Endothelial cell of umbilical vein (primary cell): Measurements from ENCODE around the gene CASK. TPM values are rescaled to one million over a fixed set of nuclear protein-coding genes. Genes with fewer than 3 reads are reported as not detected.

Source experiments
- BruUV-seq: library from RNA; stranded (reverse); fragments of 400-500 nt; replicated peaks from 2 replicates; lab custom pipeline; 2021; lab: Mats Ljungman, UMichigan
- CTCF ChIA-PET: fragments of 300-600, 350-600 bp; sonication (Branson Sonifier 250); formaldehyde crosslinking; loops from one replicate; lab custom pipeline; 2021; ENCODE audit warnings: antibody characterized with exemption, inconsistent platforms; lab: Charles Lee
- POLR2A ChIA-PET: fragments of 300-600, 350-600 bp; sonication (Branson Sonifier 250); formaldehyde crosslinking; loops from one replicate; lab custom pipeline; 2021; ENCODE audit warnings: antibody characterized with exemption, inconsistent platforms; lab: Charles Lee
- DNase-seq: peaks from one replicate; pipeline ENCODE4 v3.0.0-alpha.2; 2011; ENCODE audit warnings: low read depth, low spot score
- FAIRE-seq: peaks from 2 replicates; lab custom pipeline; 2011; peaks lifted over from hg19 to GRCh38; lab: Jason Lieb, UNC
- H2AFZ ChIP-seq: 2 replicates; pipeline ENCODE4 v1.6.0; 2012; ENCODE audit warnings: low read depth, low read length, control low read depth, inconsistent platforms
- H3K27ac ChIP-seq: 2 replicates; pipeline ENCODE4 v1.5.1; 2011; ENCODE audit warnings: low read depth, mild to moderate bottlenecking, control low read depth, low read length, moderate library complexity; ENCODE audit not compliant: insufficient read depth
- H3K27me3 ChIP-seq, 2 experiments: 2 replicates each; pipeline versions ENCODE4 v1.6.0 to v1.6.1; 2011; ENCODE audit warnings: low read length in 2 of 2, mixed read lengths in 1 of 2; ENCODE audit not compliant: control insufficient read depth in 2 of 2, insufficient read depth in 2 of 2
- H3K36me3 ChIP-seq, 2 experiments: 2 replicates in 1 of 2; 3 replicates in 1 of 2; pipeline ENCODE4 v1.5.1; 2011; ENCODE audit warnings: low read length in 2 of 2, mild to moderate bottlenecking in 1 of 2, moderate library complexity in 1 of 2; ENCODE audit not compliant: control insufficient read depth in 2 of 2, insufficient read depth in 2 of 2; ENCODE audit errors: extremely low read depth in 1 of 2
- H3K4me1 ChIP-seq: 3 replicates; pipeline ENCODE4 v1.5.1; 2011; ENCODE audit warnings: mild to moderate bottlenecking, low read length; ENCODE audit not compliant: control insufficient read depth, insufficient read depth; ENCODE audit errors: extremely low read depth
- H3K4me2 ChIP-seq: 2 replicates; pipeline ENCODE4 v1.6.1; 2011; ENCODE audit warnings: low read length, control low read depth, mixed read lengths; ENCODE audit not compliant: insufficient read depth
- H3K4me3 ChIP-seq, 3 experiments: fragments of 200-600 bp in 1 of 3; sonication (generic), shearing (Covaris generic) in 1 of 3; replicated peaks in 1 of 3; 2 replicates each; pipeline ENCODE4 v1.5.1; 2011 to 2016; ENCODE audit warnings: control low read depth in 3 of 3, low read length in 3 of 3, mild to moderate bottlenecking in 2 of 3, inconsistent platforms in 1 of 3, low read depth in 1 of 3, moderate library complexity in 1 of 3; ENCODE audit not compliant: insufficient read depth in 1 of 3
- H3K79me2 ChIP-seq: 2 replicates; pipeline ENCODE4 v1.6.0; 2012; ENCODE audit warnings: low read length, inconsistent platforms; ENCODE audit not compliant: control insufficient read depth, insufficient read depth
- H3K9ac ChIP-seq: replicated peaks from 2 replicates; pipeline ENCODE3; 2011; ENCODE audit warnings: low read length, control low read depth; ENCODE audit not compliant: insufficient read depth; ENCODE audit errors: extremely low read depth
- H3K9me1 ChIP-seq: replicated peaks from 3 replicates; pipeline ENCODE4 v1.6.0; 2011; ENCODE audit warnings: mild to moderate bottlenecking, low read length; ENCODE audit not compliant: control insufficient read depth, insufficient read depth; ENCODE audit errors: extremely low read depth
- H3K9me3 ChIP-seq: replicated peaks from 2 replicates; pipeline ENCODE4 v1.5.1; 2012; ENCODE audit warnings: low read length, inconsistent platforms; ENCODE audit not compliant: control insufficient read depth, insufficient read depth
- H4K20me1 ChIP-seq: replicated peaks from 2 replicates; pipeline ENCODE3; 2011; ENCODE audit warnings: mild to moderate bottlenecking, low read length; ENCODE audit not compliant: control insufficient read depth, insufficient read depth; ENCODE audit errors: extremely low read depth
- FOS ChIP-seq: IDR thresholded peaks from 2 replicates; pipeline ENCODE4 v1.6.1; 2011; ENCODE audit warnings: mild to moderate bottlenecking, low read length, moderate library complexity, borderline replicate concordance; ENCODE audit not compliant: insufficient read depth
- GATA2 ChIP-seq: IDR thresholded peaks from 2 replicates; pipeline ENCODE4 v1.7.0; 2011; ENCODE audit warnings: low read depth, mild to moderate bottlenecking, moderate library complexity, mixed read lengths, low read length; ENCODE audit not compliant: insufficient read length, insufficient read depth
- JUN ChIP-seq: IDR thresholded peaks from 2 replicates; pipeline ENCODE4 v1.6.1; 2011; ENCODE audit warnings: borderline replicate concordance, low read depth; ENCODE audit not compliant: insufficient read length, insufficient read depth
- MYC ChIP-seq: IDR thresholded peaks from one replicate; pipeline ENCODE4 v1.6.1; 2011; ENCODE audit warnings: mild to moderate bottlenecking, low read depth, low read length
- POLR2A ChIP-seq: IDR thresholded peaks from 2 replicates; pipeline ENCODE4 v1.6.1; 2012; ENCODE audit warnings: low read depth, mild to moderate bottlenecking, control low read depth, low read length
- dilution Hi-C: fragments of 300-500 bp; cut with MboI; formaldehyde crosslinking; loops from one replicate; pipeline ENCODE4 v1.15.0; 2019; ENCODE audit warnings: low sequenced_read_pairs; ENCODE audit not compliant: extremely low pct_ligation_motif_present
- intact Hi-C: fragments of 100-400 bp; cut with micrococcal nuclease; formaldehyde crosslinking; loops from one replicate; pipeline ENCODE4 v1.10.0; 2022
- polyA plus RNA-seq, 4 experiments: library from polyadenylated mRNA; depleted of rRNA in 3 of 4; stranded (reverse) in 3 of 4; unstranded in 1 of 4; fragments of >200 nt; gene quantifications; 2 replicates each; pipeline versions ENCODE4 v1.2.1 to v1.2.3, GENCODE V29; 2011 to 2012; ENCODE audit warnings: missing spikeins in 1 of 4
- total RNA-seq: library from RNA; stranded (reverse); gene quantifications from 2 replicates; pipeline ENCODE4 v1.2.3, GENCODE V29; 2021
- TF ChIP-seq, protein P1 (sequence below), 2 donors: IDR thresholded peaks; 1 replicate in 1 of 2; 2 replicates in 1 of 2; pipeline ENCODE4 v1.5.1; 2011; ENCODE audit warnings: low read length in 2 of 2, mild to moderate bottlenecking in 2 of 2, moderate library complexity in 2 of 2, control low read depth in 1 of 2, inconsistent platforms in 1 of 2, low read depth in 1 of 2; ENCODE audit not compliant: insufficient read depth in 1 of 2; ENCODE audit errors: extremely low read depth in 1 of 2
- TF ChIP-seq, protein P2 (sequence below): IDR thresholded peaks from 2 replicates; pipeline ENCODE4 v1.6.1; 2011; ENCODE audit not compliant: insufficient read depth, insufficient read length

The CASK gene
- total and polyA plus RNA-seq, 2 donors (not counting 3 experiments of a cell fraction or from before 2014, with no cell fraction given) = 6.4 to 30.4 TPM

DNA sequence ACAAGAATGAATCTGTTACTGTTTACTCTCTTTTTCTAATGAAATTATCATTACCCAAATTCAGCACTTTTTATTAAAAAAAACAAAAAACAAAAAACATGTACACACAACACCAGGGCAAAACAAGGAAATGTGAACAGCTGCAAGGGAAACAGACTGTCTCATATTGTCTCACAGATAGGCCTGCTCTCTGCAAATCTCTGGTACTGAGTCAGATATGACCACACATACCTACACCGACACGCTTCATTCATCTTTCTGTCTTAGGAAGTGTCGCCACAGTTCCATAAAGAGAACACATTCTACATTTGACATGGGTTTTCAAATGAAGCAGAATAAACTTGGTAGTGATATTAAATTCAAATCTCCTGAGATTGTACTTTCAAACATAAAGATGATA lies 326.8 kb downstream of the CASK start:
- Histone ChIP-seq H3K36me3 (no peaks in the 10 kb centered on the region), H4K20me1 (no peaks in the 10 kb centered on the region), H3K4me1 (no peaks in the 10 kb centered on the region), H3K27ac (no peak overlapping the region), H3K9me3 (no peaks in the 10 kb centered on the region), H3K27me3 (no peaks in the 10 kb centered on the region), H3K9me1 (no peaks in the 10 kb centered on the region), H2AFZ (no peak overlapping the region), H3K4me3 (no peak overlapping the region), H3K9ac (no peak overlapping the region), H3K79me2 (no peaks in the 10 kb centered on the region), H3K4me2 (no peak overlapping the region)
- ChIA-PET CTCF (no interaction called here), POLR2A (no interaction called here)
- TF ChIP-seq GATA2 (no peak), JUN (no peak), POLR2A (no peak), MYC (no peak), FOS (no peak)
- TF ChIP-seq, protein P1, sequence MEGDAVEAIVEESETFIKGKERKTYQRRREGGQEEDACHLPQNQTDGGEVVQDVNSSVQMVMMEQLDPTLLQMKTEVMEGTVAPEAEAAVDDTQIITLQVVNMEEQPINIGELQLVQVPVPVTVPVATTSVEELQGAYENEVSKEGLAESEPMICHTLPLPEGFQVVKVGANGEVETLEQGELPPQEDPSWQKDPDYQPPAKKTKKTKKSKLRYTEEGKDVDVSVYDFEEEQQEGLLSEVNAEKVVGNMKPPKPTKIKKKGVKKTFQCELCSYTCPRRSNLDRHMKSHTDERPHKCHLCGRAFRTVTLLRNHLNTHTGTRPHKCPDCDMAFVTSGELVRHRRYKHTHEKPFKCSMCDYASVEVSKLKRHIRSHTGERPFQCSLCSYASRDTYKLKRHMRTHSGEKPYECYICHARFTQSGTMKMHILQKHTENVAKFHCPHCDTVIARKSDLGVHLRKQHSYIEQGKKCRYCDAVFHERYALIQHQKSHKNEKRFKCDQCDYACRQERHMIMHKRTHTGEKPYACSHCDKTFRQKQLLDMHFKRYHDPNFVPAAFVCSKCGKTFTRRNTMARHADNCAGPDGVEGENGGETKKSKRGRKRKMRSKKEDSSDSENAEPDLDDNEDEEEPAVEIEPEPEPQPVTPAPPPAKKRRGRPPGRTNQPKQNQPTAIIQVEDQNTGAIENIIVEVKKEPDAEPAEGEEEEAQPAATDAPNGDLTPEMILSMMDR (IDR thresholded peaks at IDR 0.05; ENCODE audit: extremely low read depth in 1 of 2, insufficient read depth in 1 of 2, low read depth in 1 of 2, low read length in 2 of 2) = no peak
- TF ChIP-seq, protein P2, sequence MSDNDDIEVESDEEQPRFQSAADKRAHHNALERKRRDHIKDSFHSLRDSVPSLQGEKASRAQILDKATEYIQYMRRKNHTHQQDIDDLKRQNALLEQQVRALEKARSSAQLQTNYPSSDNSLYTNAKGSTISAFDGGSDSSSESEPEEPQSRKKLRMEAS = no peak
- no peak for DNase-seq
- FAIRE-seq = no peak
- dilution Hi-C loops = no loop called here
- no TSS peak for BruUV-seq
- intact Hi-C loops = no loop called here
